ENCODE results near the gene LBR.

Gene LBR

DNA sequence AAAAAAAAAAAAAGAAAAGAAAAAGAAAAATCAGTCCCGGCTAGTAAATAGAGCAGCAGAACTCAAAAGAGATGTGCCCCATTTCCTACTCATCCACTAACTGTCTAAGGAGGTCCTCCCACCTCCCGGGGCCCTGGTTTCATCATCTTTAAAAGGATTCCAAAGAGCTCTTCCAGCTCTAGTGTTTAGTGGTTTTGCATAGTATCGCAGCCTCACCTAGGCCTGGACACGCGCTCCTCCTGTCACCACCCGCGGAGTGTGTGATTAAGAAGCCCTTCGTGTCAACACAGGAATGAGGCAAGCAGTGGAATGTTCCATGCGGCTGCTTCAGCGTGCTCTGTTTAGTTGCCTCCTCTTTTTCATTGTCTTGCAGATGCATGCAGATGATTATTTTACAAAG is 49.0 kb downstream of the LBR start:
- no peak for DNase-seq (ENCODE audit: low read depth in 1 of 2, low spot score in 1 of 2)

DNA sequence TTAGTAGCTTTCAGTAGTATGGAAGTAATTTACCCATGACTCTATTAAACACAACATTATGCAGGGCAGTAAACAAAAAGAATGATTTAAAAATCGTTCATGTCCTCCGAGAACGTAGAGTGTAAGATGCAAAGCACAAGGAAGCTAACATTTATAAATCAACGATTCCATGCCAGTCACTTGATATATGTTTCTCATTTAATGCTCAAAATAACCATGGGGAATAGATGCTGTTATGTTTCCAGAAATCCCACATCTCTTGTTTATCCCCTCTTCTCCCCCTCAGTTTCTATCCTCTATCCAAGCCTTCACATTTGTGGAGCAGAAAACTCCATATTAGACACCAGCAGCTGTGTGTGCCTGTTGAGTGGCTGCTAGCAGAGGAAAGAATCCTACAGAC is 52.8 kb downstream of the LBR start:
- no peak for DNase-seq (ENCODE audit: low read depth in 1 of 2, low spot score in 1 of 2)

- no peak for DNase-seq (ENCODE audit: low read depth in 1 of 2, low spot score in 1 of 2)
Measured at GRCh38 chr1:225373155-225373554, 54.7 kb downstream of the LBR start.

DNA sequence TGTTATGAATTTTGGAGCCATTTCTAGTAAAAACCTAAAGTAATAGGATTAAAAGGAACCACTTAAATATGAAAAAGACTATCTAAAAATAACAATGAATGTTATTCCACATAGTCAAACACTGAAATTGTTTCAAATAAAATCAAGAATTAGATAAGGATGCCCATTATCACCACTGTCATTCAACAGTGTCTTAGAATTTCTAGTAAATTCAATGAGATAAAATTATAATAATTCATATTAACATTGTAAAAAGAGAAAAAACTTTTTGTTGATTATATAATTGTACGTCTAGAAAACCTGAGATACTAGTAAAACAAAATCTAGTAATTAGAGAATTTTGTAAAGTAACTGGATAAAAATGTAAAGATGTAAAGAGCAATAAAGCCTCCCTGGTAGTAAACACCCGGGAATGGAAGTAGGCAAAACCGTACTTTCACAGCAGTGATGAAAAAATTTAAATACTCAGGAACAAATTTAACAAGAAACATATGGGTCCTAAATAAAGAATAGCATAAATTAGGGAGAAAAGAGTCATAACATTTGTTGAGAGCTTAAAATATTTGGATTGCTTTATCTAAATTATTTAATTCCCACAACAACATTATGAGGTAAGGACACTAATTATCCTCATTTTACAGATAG is 56.4 kb downstream of the LBR start:
- DNase-seq (ENCODE audit: low read depth in 1 of 2, low spot score in 1 of 2) = no peak

- no peak for DNase-seq (ENCODE audit: low read depth in 1 of 2, low spot score in 1 of 2)
Measured at GRCh38 chr1:225368036-225368552, 59.7 kb downstream of the LBR start.

DNA sequence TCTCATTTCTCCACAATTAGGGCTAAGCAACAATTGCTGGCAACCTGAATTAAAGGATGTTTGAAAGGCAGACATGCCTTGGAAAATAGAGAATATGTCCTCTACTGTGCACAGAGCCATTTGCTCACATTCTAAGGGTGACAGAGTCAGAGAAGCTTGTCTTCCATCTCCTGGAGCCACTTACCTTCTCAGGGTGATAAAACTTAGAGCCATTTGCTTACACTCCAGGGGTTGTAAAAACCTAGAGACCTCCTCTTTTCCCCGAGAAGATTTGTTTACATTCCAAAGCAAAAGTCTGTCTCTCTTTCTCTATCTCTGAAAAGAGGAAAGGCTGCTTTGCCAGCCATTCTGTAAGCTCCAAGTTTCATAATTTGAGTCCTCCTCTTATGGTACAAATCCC is 61.3 kb downstream of the LBR start:
- DNase-seq (ENCODE audit: low read depth in 1 of 2, low spot score in 1 of 2) = no peak

DNA sequence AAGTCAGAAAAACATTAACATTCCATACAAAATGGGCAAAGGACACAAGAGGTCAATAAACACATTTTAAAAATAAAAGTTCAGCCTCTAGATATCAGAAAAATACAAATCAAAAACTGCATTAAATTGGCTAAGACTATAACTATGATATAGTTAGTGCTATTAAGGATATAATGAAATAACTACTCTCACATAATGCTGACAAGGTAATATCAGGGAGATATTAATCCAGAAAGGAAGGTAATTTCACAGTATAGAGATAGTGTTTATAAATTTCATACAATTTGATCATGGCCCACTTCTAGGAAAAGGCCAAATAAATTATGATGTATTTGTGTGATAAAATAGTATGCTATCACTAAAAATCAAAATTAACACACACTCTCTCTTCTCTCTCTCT is 61.8 kb downstream of the LBR start:
- no peak for DNase-seq (ENCODE audit: low read depth in 1 of 2, low spot score in 1 of 2)

GRCh38 chr1:225364439-225364838 is 63.4 kb downstream of the LBR start:
- no peak for DNase-seq (ENCODE audit: low read depth in 1 of 2, low spot score in 1 of 2)

DNA sequence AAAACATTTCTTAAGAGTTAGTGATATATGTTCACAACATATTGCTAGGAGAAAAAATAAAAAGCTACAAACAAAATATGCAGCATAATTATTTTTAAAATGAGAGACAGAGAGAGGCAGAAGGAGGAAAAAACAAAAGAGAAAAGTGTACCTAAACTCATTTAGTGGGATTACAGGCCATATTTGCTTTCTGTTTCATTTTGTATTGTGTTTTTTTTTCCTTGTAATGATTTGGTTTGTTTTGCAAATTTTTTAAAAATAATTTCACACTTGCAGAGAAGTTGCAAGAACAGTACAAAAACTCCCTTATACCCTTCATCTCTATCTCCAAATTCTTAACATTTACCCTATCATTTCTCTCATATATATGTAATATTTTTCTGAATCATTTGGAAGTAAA is 65.0 kb downstream of the LBR start:
- DNase-seq (ENCODE audit: low read depth in 1 of 2, low spot score in 1 of 2) = no peak

DNA sequence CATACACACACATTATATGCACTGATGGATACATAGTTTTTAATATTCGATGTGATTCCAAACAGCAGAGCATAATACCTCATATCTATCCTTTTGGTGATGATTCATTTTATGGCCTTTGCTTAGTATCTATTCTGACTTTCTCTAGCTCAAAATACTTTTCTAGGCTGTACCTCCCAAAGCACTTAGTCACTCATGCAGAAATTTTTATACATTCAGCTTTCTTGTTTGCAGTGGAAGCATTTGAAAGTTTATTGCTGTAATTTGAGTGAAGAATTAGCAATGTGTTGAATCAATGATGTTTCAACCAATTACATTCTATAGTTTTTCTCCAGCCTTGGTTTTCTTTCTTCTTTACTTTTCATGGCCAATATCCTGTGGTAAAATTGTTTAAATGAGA is 66.7 kb downstream of the LBR start:
- DNase-seq (ENCODE audit: low read depth in 1 of 2, low spot score in 1 of 2) = no peak

DNA sequence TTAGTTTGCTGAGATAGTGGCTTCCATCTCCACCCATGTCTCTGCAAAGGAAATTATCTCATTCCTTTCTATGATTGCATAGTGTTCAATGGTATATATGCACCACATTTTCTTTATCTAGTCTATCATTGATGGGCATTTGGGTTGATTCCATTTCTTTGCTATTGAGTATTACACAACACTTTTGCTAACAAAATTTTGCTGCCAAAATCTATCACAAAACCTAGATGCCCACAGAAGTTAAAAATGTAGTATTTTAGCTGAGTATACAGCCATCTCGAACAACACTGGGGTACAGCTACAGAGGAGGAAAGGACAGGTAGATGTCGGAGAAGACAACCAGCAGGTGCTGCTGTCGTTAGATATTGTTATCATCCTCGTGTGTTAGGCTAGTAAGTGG is 67.7 kb downstream of the LBR start:
- no peak for DNase-seq (ENCODE audit: low read depth in 1 of 2, low spot score in 1 of 2)

- no peak for DNase-seq (ENCODE audit: low read depth in 1 of 2, low spot score in 1 of 2)
Measured at GRCh38 chr1:225355863-225356262, 72.0 kb downstream of the LBR start.

DNA sequence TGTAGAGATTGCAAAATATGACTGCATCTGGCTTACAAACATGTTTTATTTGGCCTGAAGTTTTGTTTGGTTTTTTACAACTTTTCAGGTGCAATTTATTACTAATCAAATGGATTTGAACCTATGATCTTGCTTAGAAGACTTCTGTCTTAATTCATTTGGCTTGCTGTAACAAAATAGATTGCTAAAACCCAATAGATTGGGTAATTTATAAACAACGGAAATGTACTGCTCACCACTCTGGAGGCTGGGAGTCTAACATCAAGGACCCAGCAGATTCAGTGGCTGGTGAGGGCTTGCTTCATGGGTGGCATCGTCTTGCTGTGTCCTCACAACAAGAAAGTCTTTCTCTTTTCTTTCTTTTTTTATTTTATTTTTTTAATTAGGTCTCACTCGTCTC is 72.9 kb downstream of the LBR start:
- no peak for DNase-seq (ENCODE audit: low read depth in 1 of 2, low spot score in 1 of 2)

Measured in activated T-helper 1 cell treated with anti-CD3 and anti-CD28 coated beads, Interleukin-2, amount 50 U/mL, for 16 hours (primary cell).